Measurements from ENCODE around the gene LIX1L.

GRCh38 chr1:145964328-145965118, 6.7 kb upstream of the LIX1L start, which contains the start of the genes ANKRD34A and POLR3GL:
- TF ChIP-seq POLR2A (IDR thresholded peaks at IDR 0.05; ENCODE audit: low read depth, low read length) (peak; percentile 89), POLR2AphosphoS5 (IDR thresholded peaks at IDR 0.05; ENCODE audit: low read depth, low read length) (peak; percentile 89), TAF1 (IDR thresholded peaks at IDR 0.05; ENCODE audit: borderline replicate concordance, low read depth, low read length) (peak; percentile 72; the same call in 1 of the 2 replicates)

Data from GM12892 (cell line).